HepG2 (cell line): ENCODE measurements around the gene LUZP1. TPM values are rescaled to one million over a fixed set of nuclear protein-coding genes. Genes with fewer than 3 reads are reported as not detected.
A peak's percentile ranks its signal among the peaks of the same experiment; 100 is the strongest.

ENCODE experiments used
- ATF3 ChIP-seq: sonication (generic); formaldehyde crosslinking; IDR thresholded peaks from 2 replicates; pipeline ENCODE4 v1.4.0; 2020; ENCODE audit warnings: missing genetic modification reagents
- CHCHD3 ChIP-seq: sonication (generic); formaldehyde crosslinking; IDR thresholded peaks from 2 replicates; pipeline ENCODE4 v1.8.0; 2022; ENCODE audit warnings: mild to moderate bottlenecking, missing genetic modification reagents, moderate library complexity
- EHMT2 ChIP-seq: fragments of 200-600 bp; sonication (generic); IDR thresholded peaks from 2 replicates; pipeline ENCODE4 v1.7.0; 2017; ENCODE audit warnings: antibody characterized with exemption, low read depth, low read length, borderline replicate concordance
- HNF4G ChIP-seq, 2 experiments: sonication (generic) in 1 of 2; formaldehyde crosslinking in 1 of 2; IDR thresholded peaks; 2 replicates each; pipeline versions ENCODE4 v1.4.0 to v1.6.1; 2011 to 2020; ENCODE audit warnings: borderline replicate concordance in 2 of 2, low read depth in 2 of 2, mild to moderate bottlenecking in 2 of 2, low read length in 1 of 2, missing genetic modification reagents in 1 of 2, moderate library complexity in 1 of 2
- ZNF142 ChIP-seq: sonication (generic); formaldehyde crosslinking; IDR thresholded peaks from 2 replicates; pipeline ENCODE4 v1.4.0; 2020; ENCODE audit warnings: missing genetic modification reagents
- polyA plus RNA-seq, 8 experiments: library from polyadenylated mRNA; depleted of rRNA in 3 of 8; stranded (reverse) in 7 of 8; unstranded in 1 of 8; fragments of >200 nt; fragmentation: Illumina TruSeq in 4 of 8; extraction: Trizol in 4 of 8; gene quantifications; 2 replicates each; pipeline versions ENCODE4 v1.2.1 to v1.2.3, GENCODE V29; 2011 to 2016; ENCODE audit warnings: low read depth in 4 of 8, missing spikeins in 1 of 8, mixed read lengths in 1 of 8; ENCODE audit not compliant: insufficient read depth in 1 of 8
- total RNA-seq, 5 experiments: library from RNA; depleted of rRNA; stranded (reverse); fragments of >200 nt; fragmentation: Illumina TruSeq; extraction: Trizol; gene quantifications; 2 replicates each; pipeline ENCODE4 v1.2.3, GENCODE V29; 2016; ENCODE audit warnings: low read depth in 1 of 5
- TF ChIP-seq, protein P1 (sequence below): IDR thresholded peaks from 2 replicates; pipeline ENCODE4 v1.6.1; 2016; ENCODE audit warnings: low read depth, borderline replicate concordance

Gene LUZP1
- total and polyA plus RNA-seq, 2 of the 13 experiments (the other 11 are each of a cell fraction or from before 2014, with no cell fraction given), result 6.9 to 12.7 TPM

DNA sequence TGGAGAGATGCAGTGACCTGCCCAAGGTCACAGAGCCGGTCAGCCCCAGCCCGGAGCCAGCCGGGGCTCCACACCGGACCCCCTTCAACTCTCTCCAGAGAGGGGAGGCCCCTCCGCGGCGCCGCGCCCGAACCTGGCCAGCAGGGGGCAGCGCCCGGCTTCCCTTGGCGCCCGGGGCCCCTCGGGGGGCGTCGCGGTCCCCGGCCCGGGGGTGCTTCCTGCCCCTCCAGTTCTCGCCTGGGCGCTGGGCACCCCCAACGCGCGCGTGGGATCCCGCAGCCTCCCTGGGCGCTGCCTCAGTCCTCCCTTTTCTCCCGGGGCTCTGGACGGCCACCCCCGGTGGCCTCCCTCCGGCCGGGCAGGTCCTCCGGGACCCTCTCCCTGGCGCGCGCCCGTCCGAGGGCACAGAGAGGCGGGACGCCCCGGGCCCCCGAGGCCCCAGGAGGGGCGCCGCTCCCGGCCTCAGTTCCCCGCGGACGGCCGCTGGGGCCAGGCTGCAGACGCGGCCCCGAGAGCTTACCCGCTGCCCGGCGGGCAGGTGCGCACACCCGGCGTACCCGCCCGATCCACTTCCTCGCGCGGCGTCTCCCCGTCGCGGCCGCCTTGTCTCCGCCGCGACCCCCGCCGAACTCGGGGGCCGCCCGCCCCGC is 48.2 kb upstream of the LUZP1 start (continued):
- TF ChIP-seq ZNF142 (peak; percentile 27; the same call in 1 of the 2 replicates), ATF3 (CRISPR knock-in tag) (no peak), HNF4G (IDR thresholded peaks at IDR 0.05; ENCODE audit: borderline replicate concordance, low read depth, low read length) (0 out of 2 replicates have a peak, but pooled peaks have one; percentile 15), HNF4G (CRISPR knock-in tag; IDR thresholded peaks at IDR 0.05; ENCODE audit: borderline replicate concordance, low read depth) (no peak), CHCHD3 (no peak), EHMT2 (no peak)
- TF ChIP-seq, protein P1, sequence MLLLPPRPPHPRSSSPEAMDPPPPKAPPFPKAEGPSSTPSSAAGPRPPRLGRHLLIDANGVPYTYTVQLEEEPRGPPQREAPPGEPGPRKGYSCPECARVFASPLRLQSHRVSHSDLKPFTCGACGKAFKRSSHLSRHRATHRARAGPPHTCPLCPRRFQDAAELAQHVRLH (CRISPR knock-in tag), result no peak
